Hematopoietic multipotent progenitor cell treated with erythropoietin and hydrocortisone succinate and interleukin-3 and kit ligand, for 6 days (in vitro differentiated cells): Measurements from ENCODE around the gene MPND.

Experiments used
- DNase-seq: peaks from one replicate; pipeline ENCODE4 v3.0.0-alpha.2; 2015

The MPND gene, protein sequence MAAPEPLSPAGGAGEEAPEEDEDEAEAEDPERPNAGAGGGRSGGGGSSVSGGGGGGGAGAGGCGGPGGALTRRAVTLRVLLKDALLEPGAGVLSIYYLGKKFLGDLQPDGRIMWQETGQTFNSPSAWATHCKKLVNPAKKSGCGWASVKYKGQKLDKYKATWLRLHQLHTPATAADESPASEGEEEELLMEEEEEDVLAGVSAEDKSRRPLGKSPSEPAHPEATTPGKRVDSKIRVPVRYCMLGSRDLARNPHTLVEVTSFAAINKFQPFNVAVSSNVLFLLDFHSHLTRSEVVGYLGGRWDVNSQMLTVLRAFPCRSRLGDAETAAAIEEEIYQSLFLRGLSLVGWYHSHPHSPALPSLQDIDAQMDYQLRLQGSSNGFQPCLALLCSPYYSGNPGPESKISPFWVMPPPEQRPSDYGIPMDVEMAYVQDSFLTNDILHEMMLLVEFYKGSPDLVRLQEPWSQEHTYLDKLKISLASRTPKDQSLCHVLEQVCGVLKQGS

DNA sequence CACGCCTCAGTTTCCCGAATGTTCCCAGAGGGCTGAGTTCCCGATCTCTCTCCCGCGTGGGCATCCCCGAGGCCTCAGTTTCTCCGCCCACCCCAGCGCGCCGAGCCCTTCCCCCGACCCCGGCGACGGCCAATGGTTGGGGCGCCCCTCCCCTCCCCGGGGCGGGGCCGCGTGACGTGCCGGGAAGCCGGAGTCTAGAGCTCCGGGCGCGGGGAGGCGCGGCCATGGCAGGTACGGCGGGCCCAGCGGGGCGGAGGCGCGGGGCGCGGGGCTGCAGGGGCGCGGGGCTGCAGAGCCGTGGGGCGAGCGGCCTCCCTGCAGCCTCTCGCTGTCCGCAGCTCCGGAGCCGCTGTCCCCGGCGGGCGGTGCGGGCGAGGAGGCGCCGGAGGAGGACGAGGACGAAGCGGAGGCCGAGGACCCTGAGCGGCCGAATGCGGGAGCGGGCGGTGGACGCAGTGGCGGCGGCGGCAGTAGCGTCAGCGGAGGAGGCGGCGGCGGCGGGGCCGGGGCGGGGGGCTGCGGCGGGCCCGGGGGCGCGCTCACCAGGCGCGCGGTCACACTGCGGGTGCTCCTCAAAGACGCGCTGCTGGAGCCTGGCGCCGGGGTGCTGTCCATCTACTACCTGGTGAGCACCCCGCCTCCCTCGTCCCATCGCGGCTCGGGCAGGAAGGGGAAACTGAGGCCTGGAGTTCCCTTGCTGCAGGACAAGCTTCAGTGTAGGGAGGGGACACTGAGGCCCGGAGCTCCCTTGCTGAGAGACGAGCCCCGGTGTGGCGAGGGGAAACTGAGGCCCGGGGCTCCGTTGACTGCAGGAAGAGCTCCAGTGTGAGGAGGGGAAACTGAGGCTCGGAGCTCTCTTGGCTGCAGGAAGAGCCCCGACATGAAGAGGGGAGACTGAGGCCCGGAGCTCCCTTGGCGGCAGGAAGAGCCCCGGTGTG lies at the start of gene MPND:
Gene MPND, plus strand, starts transcription at position 193 of the 938 bp plus-strand sequence. Its CDS starts 32 bp downstream, at position 225.
- peak; percentile 92 for DNase-seq

DNA sequence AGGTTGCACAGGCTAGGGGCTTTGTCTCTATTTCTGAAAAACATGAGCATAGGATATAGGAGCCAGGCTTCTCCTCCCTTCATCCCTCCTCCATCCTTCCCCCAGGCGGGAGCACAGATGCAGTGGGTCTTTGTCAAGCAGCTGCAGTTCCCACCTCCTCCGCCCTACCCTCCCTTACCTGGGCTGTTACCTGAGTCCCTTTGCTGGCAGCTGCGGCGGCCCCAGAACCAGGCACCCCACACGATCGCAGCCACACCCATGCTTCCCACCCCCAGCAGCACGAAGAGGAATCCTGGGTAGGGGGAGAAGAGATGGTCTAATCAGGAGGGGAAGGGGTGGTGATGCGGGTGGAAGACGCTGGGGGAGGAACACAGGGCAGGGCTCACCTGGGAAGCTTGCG lies 49.0 kb upstream of the MPND start:
- no peak for DNase-seq

DNA sequence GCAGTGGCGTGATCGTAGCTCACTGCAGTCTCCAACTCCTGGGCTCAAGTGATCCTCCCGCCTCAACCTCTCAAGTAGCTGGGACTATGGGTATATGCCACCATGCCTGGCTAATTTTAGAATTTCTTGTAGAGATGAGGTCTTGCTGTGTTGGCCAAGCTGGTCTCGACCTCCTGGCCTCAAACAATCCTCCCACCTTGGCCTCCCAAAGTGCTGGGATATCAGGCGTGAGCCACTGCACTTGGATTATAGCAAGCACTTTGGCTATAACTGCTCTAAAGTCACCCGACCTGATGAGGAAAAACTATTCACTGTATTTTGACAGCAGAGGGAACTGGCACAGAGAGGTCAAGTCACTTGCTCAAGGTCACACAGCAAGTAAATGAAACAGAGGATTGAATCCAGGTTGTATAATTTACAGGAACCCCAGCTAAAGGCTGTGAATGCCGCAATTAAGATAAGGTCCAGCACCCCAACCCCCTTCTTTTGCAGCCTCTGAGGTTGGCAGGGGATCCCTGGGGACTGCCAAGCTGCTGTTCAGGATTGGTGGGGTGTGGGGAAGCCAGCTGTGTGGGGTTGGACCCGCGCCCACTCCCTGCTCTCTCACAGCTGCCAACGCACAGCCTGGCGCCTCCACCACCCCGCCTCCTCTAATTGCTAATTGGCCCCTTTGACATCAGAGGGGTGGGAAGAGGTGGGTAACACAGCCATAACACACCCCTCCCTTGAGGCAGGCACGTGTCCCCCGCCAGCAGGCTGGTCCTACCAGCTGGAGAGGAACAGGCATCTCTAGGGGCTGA lies 47.2 kb upstream of the MPND start:
- DNase-seq, result peak; percentile 52

DNA sequence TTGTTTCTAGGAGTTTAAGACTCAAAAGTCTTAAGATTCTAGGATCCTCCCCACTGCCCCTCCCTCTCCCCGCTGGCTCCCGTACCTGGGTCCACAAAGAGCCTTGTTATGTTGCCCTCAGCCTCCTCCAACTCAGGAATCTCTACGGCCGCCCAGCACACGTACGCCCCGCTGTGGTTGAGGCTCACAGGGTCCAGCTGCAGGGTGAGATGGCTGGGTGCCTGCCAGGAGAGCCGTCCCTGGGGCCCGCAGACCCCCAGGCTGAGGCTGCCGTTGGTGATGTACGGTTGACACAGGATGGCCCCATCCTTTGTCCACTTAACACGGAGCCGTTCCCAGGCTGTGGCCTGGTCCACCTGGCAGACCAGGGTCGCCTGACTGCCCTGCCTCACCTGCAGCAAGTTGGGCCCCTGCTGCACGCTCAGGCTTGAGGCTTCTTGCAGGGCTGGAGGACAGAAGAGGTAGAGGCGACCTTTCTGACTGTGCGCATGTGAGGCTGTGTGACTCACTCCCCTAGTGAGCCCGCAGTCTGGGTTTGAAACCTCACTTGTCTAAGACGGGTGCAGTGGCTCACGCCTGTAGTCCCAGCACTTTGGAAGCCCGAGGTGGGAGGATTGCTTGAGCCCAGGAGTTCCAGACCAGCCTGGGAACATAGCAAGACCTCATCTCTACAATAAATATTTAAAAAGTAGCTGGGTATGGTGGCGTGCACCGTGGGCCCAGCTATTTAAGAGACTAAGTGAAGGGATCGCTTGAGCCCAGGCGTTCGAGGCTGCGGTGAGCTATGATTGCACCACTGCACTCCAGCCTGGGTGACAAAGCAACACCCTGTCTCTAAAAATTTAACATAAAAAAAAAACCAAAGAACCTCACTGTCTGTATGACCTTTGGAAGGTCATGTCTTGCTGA lies 45.2 kb upstream of the MPND start:
- DNase-seq, result no peak

DNA sequence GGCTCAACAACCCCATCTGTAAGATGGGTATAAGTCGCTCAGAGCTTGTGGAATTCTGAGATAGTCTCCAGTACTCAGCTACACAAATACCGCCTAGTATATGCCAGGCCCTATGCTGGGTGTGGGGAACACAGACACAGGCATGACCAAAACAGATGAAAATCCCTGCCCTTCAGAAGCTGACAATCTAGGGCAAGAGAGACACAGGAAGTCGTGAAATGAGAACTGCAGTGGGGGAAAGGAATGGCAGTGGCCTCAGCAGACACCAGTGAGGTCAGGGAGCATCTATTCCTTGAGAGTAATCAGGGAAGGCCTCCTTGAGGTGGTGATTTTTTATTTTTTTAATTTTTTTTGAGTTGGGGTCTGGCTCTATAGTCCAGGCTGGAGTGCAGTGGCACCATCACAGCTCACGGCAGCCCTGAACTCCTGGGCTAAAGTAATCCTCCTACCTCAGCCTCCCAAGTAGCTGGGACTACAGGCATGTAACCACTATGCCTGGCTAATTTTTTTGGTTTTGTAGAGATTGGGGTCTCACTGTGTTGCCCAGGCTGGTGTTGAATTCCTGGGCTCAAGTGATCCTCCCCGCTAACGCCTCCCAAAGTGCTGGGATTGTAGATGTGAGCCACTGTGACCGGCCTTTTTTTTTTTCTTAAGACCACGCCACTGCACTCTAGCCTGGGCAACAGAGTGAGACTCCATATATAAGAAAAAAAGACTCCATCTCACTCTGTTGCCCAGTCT lies 44.4 kb upstream of the MPND start:
- no peak for DNase-seq

DNA sequence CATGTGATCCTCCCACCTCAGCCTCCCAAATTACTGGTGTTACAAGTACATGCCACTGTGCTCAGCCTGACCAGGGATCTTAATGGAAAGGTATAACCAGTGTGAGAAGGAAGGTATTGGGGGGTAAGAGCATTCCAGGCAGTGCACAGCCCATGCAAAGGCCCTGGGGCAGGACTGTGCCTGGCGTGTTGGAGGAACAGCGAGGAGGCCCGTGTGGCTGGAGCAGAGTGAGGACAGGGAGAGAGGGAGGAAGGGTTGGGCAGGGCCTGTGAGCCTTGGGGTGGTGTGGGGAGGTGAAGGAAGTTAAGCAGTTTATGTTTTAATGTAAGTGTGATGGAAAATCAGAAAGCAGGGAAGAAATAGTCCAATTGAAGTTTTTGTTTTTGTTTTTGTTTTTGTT lies 42.8 kb upstream of the MPND start:
- DNase-seq, result no peak

DNA sequence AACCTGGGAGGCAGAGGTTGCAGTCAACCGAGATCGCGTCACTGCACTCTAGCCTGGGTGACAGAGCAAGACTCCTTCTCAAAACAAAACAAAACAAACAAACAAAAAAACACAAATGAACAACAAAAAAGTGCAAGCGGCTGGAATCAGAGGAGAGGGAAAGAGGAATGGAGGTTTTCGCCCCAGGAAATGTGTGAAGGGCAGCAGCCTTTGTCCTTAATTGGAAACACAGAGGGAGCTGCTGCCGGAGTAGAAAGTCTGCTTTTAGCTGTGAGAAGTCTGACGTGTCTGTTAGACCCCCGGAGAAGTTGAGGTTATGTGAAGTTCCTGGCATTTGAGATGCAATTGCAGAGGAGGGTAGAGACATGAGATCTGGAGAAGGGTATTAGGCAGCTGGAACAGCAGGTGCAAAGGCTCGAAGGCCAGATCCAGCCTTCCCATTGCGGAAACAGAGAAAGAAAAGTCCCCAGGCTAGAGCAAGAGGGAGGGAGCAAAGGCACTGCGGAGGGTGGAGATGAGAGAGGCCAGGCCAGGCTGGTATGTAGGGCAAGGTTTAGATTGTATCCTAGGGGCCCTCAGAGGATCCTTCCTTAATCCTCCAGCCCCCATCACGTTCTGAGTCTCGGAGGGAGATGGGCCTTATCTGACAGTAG lies 41.6 kb upstream of the MPND start:
- DNase-seq, result peak; percentile 23

DNA sequence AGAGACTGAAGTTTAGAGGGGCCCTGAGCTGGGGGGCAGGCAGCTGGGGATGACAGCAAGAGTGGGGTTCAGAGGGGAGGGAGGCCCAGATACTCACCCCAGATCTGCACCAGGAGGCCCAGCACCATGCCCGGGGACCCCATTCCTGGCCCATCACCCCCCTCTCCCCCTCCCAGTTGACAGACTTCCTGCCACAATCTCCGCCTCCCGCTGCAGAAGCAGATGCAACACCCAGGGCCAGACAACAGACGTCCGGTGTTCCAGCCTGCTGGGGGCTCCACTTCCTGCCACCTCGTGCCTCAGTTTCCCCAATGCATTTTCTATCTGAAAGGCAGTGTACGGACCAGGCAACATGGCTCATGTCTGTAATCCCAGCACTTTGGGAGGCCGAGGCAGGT lies 41.1 kb upstream of the MPND start, which contains the start of gene TMIGD2:
Gene TMIGD2, minus strand, starts transcription at position 147 of the 398 bp plus-strand sequence. Its CDS starts 4 bp downstream, at position 143.
- DNase-seq, result no peak

DNA sequence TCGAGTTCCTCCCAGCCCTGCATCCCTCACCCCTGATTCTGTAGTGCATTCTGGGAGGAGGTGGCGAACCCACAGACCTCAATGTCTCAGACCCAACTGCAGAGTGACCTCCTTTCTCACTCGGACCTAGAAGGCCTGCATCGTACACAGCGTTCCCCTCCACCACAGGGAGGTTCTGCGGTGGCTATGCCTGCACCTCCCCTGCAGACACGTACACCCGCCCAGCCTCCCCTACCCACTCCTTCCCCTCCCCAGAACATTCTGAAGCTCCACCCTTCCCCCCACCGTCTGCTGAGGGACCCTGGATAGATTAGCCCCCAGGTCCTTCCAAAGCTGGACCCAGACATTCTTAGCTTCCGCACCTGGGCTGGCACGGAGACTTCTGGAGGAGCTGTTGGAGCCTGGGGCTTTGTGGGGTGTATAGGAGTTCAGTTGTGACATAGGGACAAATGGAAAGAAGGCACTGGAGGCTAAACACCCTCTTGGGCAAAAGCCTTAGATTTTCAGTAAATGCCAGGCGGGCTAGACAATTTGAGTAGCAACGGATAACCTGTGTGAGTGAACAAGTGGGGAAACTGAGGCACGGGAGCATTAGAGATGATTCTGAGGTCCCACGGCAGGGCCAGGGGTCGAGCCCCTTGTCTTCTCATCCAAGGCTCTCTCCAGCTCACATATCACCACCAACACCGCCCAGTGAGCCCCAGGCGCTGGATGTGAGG lies 39.4 kb upstream of the MPND start:
- DNase-seq, result no peak

DNA sequence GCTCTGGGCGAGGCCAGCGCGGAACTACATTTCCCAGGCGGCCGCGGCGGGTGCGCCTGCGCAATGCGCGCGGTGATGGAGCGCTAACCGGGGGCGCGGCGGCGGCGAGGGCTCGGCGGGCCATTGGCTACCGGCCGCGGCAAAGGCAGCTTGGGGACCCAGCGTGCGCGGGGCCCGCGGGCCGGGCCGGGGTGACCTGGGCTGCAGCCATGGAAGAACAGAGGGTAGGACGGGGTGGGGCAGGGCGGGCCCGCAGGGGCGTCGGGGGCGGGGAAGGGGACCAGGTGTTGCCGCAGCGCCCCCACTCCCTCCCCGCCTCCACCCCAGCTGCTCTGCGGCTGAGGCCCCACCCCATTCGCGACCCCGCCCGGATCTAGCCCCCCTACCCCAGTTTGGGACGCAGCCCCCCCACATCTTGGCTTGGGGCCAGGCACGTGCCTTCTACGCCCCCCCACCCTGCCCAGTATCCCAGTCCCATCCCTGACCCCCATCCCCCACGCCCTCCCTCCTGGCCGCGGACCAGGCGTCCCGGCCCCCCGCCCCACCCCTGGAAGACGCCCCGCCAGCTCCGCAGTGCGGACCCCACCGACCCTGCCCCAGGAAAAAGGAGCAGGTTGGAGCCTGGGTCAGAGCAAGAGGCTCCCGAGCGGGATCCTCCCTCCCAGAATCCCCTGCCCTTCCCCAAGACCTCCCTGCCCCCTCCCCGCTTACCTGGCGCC lies 38.7 kb upstream of the MPND start, which contains the start of gene FSD1:
Gene FSD1, plus strand, starts transcription at position 61 of the 719 bp plus-strand sequence. Its CDS starts 149 bp downstream, at position 210.
- peak; percentile 79 for DNase-seq

DNA sequence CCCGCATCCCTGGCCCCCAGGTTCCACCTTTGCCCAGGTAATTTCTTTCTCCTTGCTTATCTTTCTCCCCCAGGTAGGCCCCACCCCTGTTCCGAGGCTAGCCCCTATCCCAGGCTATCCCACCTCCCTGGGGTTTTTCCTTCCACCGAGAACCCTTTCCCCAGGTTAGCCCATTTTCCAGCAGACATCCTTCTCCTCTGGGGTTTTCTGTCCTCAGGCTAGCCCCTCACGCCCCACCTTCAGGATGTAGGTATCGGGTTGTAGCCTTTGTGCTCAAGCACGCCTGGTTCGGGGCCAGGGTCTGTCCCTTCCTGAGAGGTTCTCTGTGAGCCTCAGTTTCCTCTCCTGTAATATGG lies 38.1 kb upstream of the MPND start:
- no peak for DNase-seq

DNA sequence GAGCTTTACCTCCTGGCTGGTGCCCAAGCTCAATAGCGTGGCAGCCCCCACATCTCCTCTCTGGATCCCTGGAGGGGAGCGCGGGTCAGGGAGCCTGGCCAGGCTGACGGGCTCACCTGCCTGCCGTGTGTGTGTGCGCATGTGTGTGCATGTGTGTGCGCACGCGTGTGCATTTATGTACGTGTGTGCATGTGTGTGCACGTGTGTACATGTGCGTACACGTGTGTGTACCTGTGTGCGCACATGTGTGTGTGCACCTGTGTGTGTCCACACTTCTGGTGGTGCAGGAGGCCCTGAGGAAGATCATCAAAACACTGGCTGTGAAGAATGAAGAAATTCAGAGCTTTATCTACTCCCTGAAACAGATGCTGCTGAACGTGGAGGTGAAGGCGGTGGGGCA lies 37.7 kb upstream of the MPND start:
- DNase-seq, result no peak

DNA sequence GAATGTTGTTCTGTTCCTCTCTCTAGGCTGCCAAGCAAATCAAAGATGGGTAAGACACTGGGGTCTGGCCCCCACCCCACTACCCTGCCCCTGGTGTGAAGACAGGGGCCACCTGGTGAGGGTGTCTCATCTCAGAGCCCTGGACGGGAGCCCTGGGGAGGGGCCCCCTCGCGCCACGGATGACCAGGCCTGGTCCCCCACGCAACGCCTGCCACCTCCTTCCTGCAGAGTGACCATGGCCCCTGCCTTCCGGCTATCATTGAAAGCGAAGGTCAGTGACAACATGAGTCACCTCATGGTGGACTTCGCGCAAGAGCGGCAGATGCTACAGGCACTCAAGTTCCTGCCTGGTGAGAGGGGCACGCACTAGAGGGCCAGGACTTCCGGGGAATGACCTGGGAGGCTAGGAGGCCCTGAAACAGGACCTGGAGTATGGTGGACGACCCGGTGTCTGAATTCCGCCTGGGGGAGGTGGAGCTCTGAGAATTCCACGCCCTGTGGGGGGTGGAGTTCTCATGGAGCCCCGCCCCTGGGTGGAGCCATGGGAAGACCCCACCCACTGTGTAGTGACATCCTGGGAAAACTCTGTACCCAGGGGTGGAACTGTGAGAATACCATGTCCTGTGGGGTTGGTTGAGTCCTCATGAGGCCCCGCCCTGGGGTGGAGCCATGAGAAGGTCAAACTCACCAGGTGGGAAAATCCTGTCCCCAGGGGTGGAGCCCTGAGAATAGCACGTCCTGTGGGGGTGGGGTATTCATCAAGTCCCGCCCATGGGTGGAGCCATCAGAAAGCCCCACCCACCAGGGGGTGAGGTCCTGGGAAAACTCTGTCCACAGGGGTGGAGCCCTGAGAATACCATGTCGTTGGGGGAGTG lies 32.9 kb upstream of the MPND start:
- peak; percentile 41 for DNase-seq

DNA sequence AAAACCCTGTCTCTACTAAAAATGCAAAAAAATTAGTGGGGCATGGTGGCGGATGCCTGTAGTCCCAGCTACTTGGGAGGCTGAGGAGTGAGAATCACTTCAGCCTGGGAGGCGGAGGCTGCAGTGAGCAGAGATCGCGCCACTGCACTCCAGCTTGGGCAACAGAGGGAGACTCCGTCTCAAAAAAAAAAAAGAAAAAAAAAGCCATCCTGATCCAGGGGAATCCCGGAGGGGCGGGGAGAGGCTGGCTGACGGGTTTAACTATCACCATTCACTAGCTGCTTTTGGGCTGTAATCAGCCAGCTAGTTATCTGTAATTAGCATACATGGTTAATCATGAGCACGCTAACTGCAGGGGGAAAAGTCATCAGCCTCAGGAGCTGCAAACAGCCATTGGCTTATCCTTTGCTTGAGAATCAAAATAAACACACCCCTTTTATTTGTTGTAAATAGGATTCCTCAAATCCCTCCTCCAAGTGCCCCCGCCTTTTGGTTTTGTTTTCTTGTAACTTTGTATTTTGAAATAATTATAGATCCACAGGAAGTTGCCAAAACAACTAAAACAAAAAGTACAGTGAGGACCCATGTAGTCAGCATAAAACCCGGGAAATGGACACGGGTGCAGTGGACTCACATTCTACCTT lies 29.4 kb upstream of the MPND start:
- DNase-seq, result peak; percentile 42

DNA sequence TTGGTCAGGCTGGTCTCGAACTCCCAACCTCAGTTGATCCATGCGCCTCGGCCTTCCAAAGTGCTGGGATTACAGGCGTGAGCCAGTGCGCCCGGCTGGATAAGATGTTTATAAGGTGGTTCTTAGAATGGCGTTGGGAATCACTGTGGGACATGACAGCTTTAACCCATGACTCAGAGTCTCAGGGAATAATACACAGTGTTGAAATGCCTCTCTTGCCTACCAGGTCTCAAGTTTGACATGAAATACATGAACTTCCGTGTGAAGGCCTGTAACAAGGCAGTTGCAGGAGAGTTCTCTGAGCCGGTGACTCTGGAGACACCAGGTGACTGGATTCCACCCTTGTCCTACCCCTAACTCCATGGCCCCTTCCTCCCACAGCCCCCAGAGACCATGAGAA lies 26.4 kb upstream of the MPND start:
- no peak for DNase-seq

DNA sequence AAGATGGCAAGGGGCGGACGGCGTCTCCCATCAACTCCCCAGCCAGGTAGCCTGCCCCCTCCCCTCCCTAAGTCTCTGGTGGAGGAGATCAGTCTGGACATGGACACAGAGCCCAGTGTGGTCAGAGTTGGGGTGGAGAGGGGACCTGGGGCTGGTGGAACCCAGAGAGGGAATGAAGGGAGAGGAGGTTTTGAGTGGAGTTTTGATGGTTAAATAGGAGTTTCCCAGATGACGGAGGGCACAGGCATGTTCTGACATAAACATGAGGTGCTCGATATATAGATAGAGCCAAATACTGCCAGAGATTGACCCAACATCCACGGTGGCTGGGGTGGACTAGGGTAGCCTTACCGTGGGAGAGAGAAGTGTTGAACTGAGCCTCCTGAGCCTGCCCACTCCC lies 24.9 kb upstream of the MPND start:
- DNase-seq, result no peak

DNA sequence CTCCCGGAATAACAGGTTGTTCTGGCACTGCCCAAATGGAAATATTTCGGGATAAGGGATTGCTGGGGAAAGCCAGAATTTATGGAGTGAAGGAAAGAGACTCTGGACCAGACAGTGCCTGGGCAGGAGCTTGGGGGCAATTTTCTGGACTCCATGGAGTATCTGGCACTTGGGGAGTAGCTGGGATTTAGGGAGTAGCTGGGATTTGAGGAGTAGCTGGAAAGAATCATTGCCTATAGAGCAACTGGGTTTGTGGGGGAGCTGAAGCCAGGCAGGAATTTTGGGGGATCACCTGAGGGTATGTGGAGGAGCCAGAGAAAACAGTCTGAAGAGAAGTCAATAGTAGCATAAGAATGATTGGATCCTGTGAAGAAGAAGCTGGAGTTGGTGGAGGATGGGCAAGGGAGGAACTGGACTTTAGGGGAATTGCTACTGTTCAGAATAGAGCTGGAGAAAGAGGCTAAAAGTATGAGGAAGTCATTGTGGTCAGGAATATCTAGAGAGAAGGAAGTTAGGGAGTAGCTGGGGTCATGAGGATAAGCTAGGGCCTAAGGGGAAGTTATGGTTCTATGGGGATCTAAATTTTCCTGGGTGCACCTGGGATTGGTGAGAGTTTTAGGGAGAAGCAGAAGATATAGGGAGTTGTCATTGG lies 24.2 kb upstream of the MPND start:
- no peak for DNase-seq
